ENCODE measurements around the gene AQP2. TPM values are rescaled to one million over a fixed set of nuclear protein-coding genes. Genes with fewer than 3 reads are reported as not detected.

AQP2 gene
- total RNA-seq, 1 experiment from 2014 or later, result not detected

GRCh38 chr12:49909826-49910225, 40.7 kb upstream of the AQP2 start:
- ChIA-PET POLR2A (interaction anchor here (1.0 kb wide), 1 partner anchor 36 kb away, joined by 3 read pairs; no protein-coding TSS in a partner anchor), CTCF (no interaction called here), RAD21 (ENCODE audit: low non-redundant PET in 1 of 2, low total read pairs in 2 of 2, uncharacterized antibody in 2 of 2, unreplicated experiment in 2 of 2) (no interaction called here)
- H3K9ac ChIP-seq (ENCODE audit: low read length), result no peak overlapping the region
- BruUV-seq (replicated peaks), result no TSS peak
- ATAC-seq (peak; percentile 95), DNase-seq (ENCODE audit: low read depth, low spot score) (peak; percentile 48)
- no peak for TF ChIP-seq ZFX (IDR thresholded peaks at IDR 0.05)
- no peak for TF ChIP-seq ZNF274 (IDR thresholded peaks at IDR 0.05; ENCODE audit: low read depth, low read length)
- no peak for TF ChIP-seq YY1 (IDR thresholded peaks at IDR 0.05; ENCODE audit: extremely low read depth, insufficient replicate concordance, low read depth, low read length)
- TF ChIP-seq POLR2AphosphoS5 (IDR thresholded peaks at IDR 0.05; ENCODE audit: low read depth, low read length), result peak; percentile 53
- TF ChIP-seq CTCF (IDR thresholded peaks at IDR 0.05 in 2 of 3, conservative IDR thresholded peaks at IDR 0.05 in 1 of 3; ENCODE audit: borderline replicate concordance in 1 of 3, insufficient read depth in 1 of 3, low read depth in 2 of 3, low read length in 2 of 3), result no peak
- TF ChIP-seq ZBTB33 (IDR thresholded peaks at IDR 0.05; ENCODE audit: extremely low read depth, insufficient replicate concordance, low read length), result no peak
- TF ChIP-seq CBX3 (IDR thresholded peaks at IDR 0.05; ENCODE audit: low read depth), result peak; percentile 61; the same call in 1 of the 2 replicates
- TF ChIP-seq POLR2A (IDR thresholded peaks at IDR 0.05; ENCODE audit: borderline replicate concordance, extremely low read depth, insufficient read depth, insufficient read length), result peak; percentile 22
- peak; percentile 94 for TF ChIP-seq MAX (IDR thresholded peaks at IDR 0.05)
- TF ChIP-seq EGR1 (IDR thresholded peaks at IDR 0.05; ENCODE audit: low read depth), result peak; percentile 89
- H3K9me2 ChIP-seq (ENCODE audit: insufficient read depth), result no peaks in the 10 kb centered on the region
- intact Hi-C loops (cut with micrococcal nuclease), result no loop called here
- H3K36me3 ChIP-seq (ENCODE audit: control insufficient read depth in 1 of 2, insufficient read depth in 2 of 2, low read length in 2 of 2), result no peaks in the 10 kb centered on the region
- H4K20me1 ChIP-seq (ENCODE audit: insufficient read depth), result no peaks in the 10 kb centered on the region
- H3K27ac ChIP-seq (ENCODE audit: low read depth, low read length), result no peak overlapping the region; the same call in 1 of the 2 replicates
- peaks cover 18 to 24% of the 10 kb centered on the region in 2 experiments for H3K4me1 ChIP-seq (ENCODE audit: control insufficient read depth in 1 of 2, insufficient read depth in 2 of 2, low read length in 2 of 2)
- no peaks in the 10 kb centered on the region for H3K79me2 ChIP-seq (ENCODE audit: insufficient read depth, low read length)
- no peaks in the 10 kb centered on the region for H3K27me3 ChIP-seq (ENCODE audit: insufficient read depth, low read length)
- H3K4me2 ChIP-seq (ENCODE audit: low read length), result peak overlapping the region; percentile 67
- 0 out of 4 replicates have a peak overlapping the region, but pooled peaks of 1 of the 2 experiments have one; percentile 17 for H3K4me3 ChIP-seq (replicated peaks in 1 of 2; ENCODE audit: low read depth in 1 of 2, low read length in 2 of 2)
- peak overlapping the region; percentile 2 for H2AFZ ChIP-seq (ENCODE audit: low read depth, low read length, poor library complexity, severe bottlenecking)
- no peaks in the 10 kb centered on the region for H3K9me3 ChIP-seq (ENCODE audit: control insufficient read depth in 1 of 2, insufficient read depth in 1 of 2, low read depth in 1 of 2, low read length in 2 of 2)

Measured in HCT116 (cell line).